H9 (cell line): ENCODE measurements around the gene MILR1. TPM values are rescaled to one million over a fixed set of nuclear protein-coding genes. Genes with fewer than 3 reads are reported as not detected.

Experiments used
- DNase-seq: peaks from one replicate; pipeline ENCODE4 v3.0.0-alpha.2; 2017
- H2AFZ ChIP-seq: one replicate; pipeline ENCODE4 v1.6.1; 2013; ENCODE audit warnings: mild to moderate bottlenecking, low read length, control low read depth, moderate library complexity
- H2AK5ac ChIP-seq: 2 replicates; pipeline ENCODE4 v1.6.1; 2013; ENCODE audit warnings: low read length, control low read depth, mixed read lengths; ENCODE audit not compliant: insufficient read length
- H2BK120ac ChIP-seq: one replicate; pipeline ENCODE4 v1.6.1; 2013; ENCODE audit warnings: low read depth, mild to moderate bottlenecking, low read length, control low read depth, inconsistent platforms; ENCODE audit not compliant: poor library complexity, severe bottlenecking
- H2BK12ac ChIP-seq: 2 replicates; pipeline ENCODE4 v1.6.1; 2013; ENCODE audit warnings: low read length, control low read depth, mixed read lengths, low read depth; ENCODE audit not compliant: insufficient read length
- H2BK15ac ChIP-seq: 2 replicates; pipeline ENCODE4 v1.6.1; 2013; ENCODE audit warnings: low read depth, low read length, control low read depth
- H2BK20ac ChIP-seq: one replicate; pipeline ENCODE4 v1.6.1; 2013; ENCODE audit warnings: low read depth, mild to moderate bottlenecking, low read length, control low read depth, inconsistent platforms; ENCODE audit not compliant: poor library complexity, severe bottlenecking
- H2BK5ac ChIP-seq: 2 replicates; pipeline ENCODE4 v1.6.1; 2013; ENCODE audit warnings: low read length, control low read depth, mixed read lengths; ENCODE audit not compliant: insufficient read length
- H3K14ac ChIP-seq: 2 replicates; pipeline ENCODE4 v1.6.1; 2013; ENCODE audit warnings: low read length, control low read depth; ENCODE audit not compliant: insufficient read depth
- H3K18ac ChIP-seq: 2 replicates; pipeline ENCODE4 v1.6.1; 2013; ENCODE audit warnings: low read depth, mild to moderate bottlenecking, mixed read lengths, low read length, control low read depth; ENCODE audit not compliant: insufficient read length
- H3K23ac ChIP-seq: 2 replicates; pipeline ENCODE4 v1.6.1; 2013; ENCODE audit warnings: low read length, control low read depth, mixed read lengths, low read depth; ENCODE audit not compliant: insufficient read length
- H3K23me2 ChIP-seq: 2 replicates; pipeline ENCODE4 v1.6.1; 2013; ENCODE audit warnings: low read depth, mild to moderate bottlenecking, mixed read lengths, low read length, control low read depth; ENCODE audit not compliant: insufficient read length, poor library complexity, severe bottlenecking
- H3K27ac ChIP-seq: 2 replicates; pipeline ENCODE4 v1.5.1; 2013; ENCODE audit warnings: low read length, control low read depth, mixed read lengths, low read depth; ENCODE audit not compliant: insufficient read length
- H3K27me3 ChIP-seq: 2 replicates; pipeline ENCODE4 v1.6.1; 2013; ENCODE audit warnings: low read length, control low read depth, inconsistent platforms; ENCODE audit not compliant: insufficient read depth
- H3K4ac ChIP-seq: 2 replicates; pipeline ENCODE4 v1.6.1; 2013; ENCODE audit warnings: low read depth, mild to moderate bottlenecking, control low read depth, inconsistent platforms, low read length, moderate library complexity
- H3K4me1 ChIP-seq: 2 replicates; pipeline ENCODE4 v1.6.1; 2013; ENCODE audit warnings: low read length, control low read depth, inconsistent platforms; ENCODE audit not compliant: insufficient read depth
- H3K4me2 ChIP-seq: 2 replicates; pipeline ENCODE4 v1.6.1; 2013; ENCODE audit warnings: low read length, control low read depth, mixed read lengths; ENCODE audit not compliant: insufficient read length, insufficient read depth
- H3K56ac ChIP-seq: 2 replicates; pipeline ENCODE4 v1.6.1; 2013; ENCODE audit warnings: low read depth, mild to moderate bottlenecking, mixed read lengths, low read length, control low read depth; ENCODE audit not compliant: insufficient read length
- H3K79me1 ChIP-seq: 2 replicates; pipeline ENCODE4 v1.6.1; 2013; ENCODE audit warnings: low read depth, mild to moderate bottlenecking, moderate library complexity, low read length, control low read depth, inconsistent platforms; ENCODE audit not compliant: insufficient read depth, poor library complexity, severe bottlenecking
- H3K79me2 ChIP-seq: 2 replicates; pipeline ENCODE4 v1.6.1; 2013; ENCODE audit warnings: low read length, control low read depth, inconsistent platforms; ENCODE audit not compliant: insufficient read depth
- H3K9ac ChIP-seq: 2 replicates; pipeline ENCODE4 v1.6.1; 2013; ENCODE audit warnings: low read length, control low read depth, mixed read lengths; ENCODE audit not compliant: insufficient read length; ENCODE audit errors: extremely low read depth
- H3K9me3 ChIP-seq: one replicate; pipeline ENCODE4 v1.6.1; 2013; ENCODE audit warnings: low read depth, low read length, inconsistent platforms; ENCODE audit not compliant: control insufficient read depth
- H3T11ph ChIP-seq: one replicate; pipeline ENCODE4 v1.6.1; 2013; ENCODE audit warnings: mild to moderate bottlenecking, low read length, control low read depth, inconsistent platforms
- H4K20me1 ChIP-seq: one replicate; pipeline ENCODE4 v1.6.1; 2013; ENCODE audit not compliant: control insufficient read depth, insufficient read length, insufficient read depth
- H4K5ac ChIP-seq: 2 replicates; pipeline ENCODE4 v1.6.1; 2013; ENCODE audit warnings: low read depth, mild to moderate bottlenecking, mixed read lengths, low read length, control low read depth; ENCODE audit not compliant: insufficient read length
- H4K8ac ChIP-seq: replicated peaks from 2 replicates; pipeline ENCODE4 v1.6.1; 2013; ENCODE audit warnings: low read length, control low read depth, mixed read lengths, low read depth; ENCODE audit not compliant: insufficient read length
- H4K91ac ChIP-seq: 2 replicates; pipeline ENCODE4 v1.6.1; 2013; ENCODE audit warnings: low read depth, mild to moderate bottlenecking, moderate library complexity, mixed read lengths, low read length, control low read depth; ENCODE audit not compliant: insufficient read length
- H3K27ac Mint-ChIP-seq, 3 experiments: 2 replicates in 2 of 3; 3 replicates in 1 of 3; pipeline ENCODE4 v1.8.0; 2020 to 2021; ENCODE audit warnings: mixed read lengths in 3 of 3, mild to moderate bottlenecking in 1 of 3, moderate library complexity in 1 of 3
- H3K27me3 Mint-ChIP-seq: 2 replicates; pipeline ENCODE4 v1.8.0; 2021; ENCODE audit warnings: low read depth, mild to moderate bottlenecking, moderate library complexity, mixed read lengths
- H3K36me3 Mint-ChIP-seq, 3 experiments: 2 replicates in 2 of 3; 3 replicates in 1 of 3; pipeline ENCODE4 v1.8.0; 2020 to 2021; ENCODE audit warnings: low read depth in 3 of 3, mixed read lengths in 3 of 3; ENCODE audit not compliant: insufficient read depth in 1 of 3
- H3K4me1 Mint-ChIP-seq, 2 experiments: 2 replicates each; pipeline ENCODE4 v1.8.0; 2020; ENCODE audit warnings: mixed read lengths in 2 of 2
- H3K4me3 Mint-ChIP-seq, 2 experiments: 2 replicates in 1 of 2; 3 replicates in 1 of 2; pipeline ENCODE4 v1.8.0; 2020 to 2021; ENCODE audit warnings: mild to moderate bottlenecking in 2 of 2, mixed read lengths in 2 of 2, moderate library complexity in 1 of 2
- H3K9me3 Mint-ChIP-seq, 2 experiments: 2 replicates in 1 of 2; 3 replicates in 1 of 2; pipeline ENCODE4 v1.8.0; 2020; ENCODE audit warnings: mild to moderate bottlenecking in 2 of 2, mixed read lengths in 2 of 2, moderate library complexity in 1 of 2
- CTCF ChIP-seq: fragments of 200-600 bp; sonication (generic); conservative IDR thresholded peaks from 3 replicates; pipeline ENCODE4 v1.8.0; 2021; ENCODE audit warnings: antibody characterized with exemption, mild to moderate bottlenecking
- WGBS: extraction: QIAGEN DNeasy Blood & Tissue Kit; methylation state at CpG from one replicate; pipeline ENCODE4 v1.1.7; 2013; ENCODE audit warnings: missing lambda C conversion rate, low lambda C conversion rate, mixed read lengths; ENCODE audit not compliant: insufficient read length; ENCODE audit errors: extremely low coverage; 5-methylcytosine and 5-hydroxymethylcytosine counted together
- total RNA-seq: library from RNA; stranded (reverse); gene quantifications from 2 replicates; pipeline ENCODE4 v1.2.1, GENCODE V29; 2021

MILR1 gene
- total RNA-seq, 1 experiment from 2014 or later = not detected

- Histone ChIP-seq H3K9ac (peak overlapping the region; percentile 100), H3K14ac (peak overlapping the region; percentile 25; the same call in 1 of the 2 replicates), H2BK15ac (no peak overlapping the region), H2BK12ac (no peak overlapping the region), H2BK120ac (no peak overlapping the region), H3K4ac (no peak overlapping the region), H3K4me1 (no peaks in the 10 kb centered on the region), H4K8ac (no peak overlapping the region), H3K79me2 (peaks cover 33% of the 10 kb centered on the region), H4K5ac (no peak overlapping the region), H2AFZ (no peak overlapping the region), H4K91ac (no peak overlapping the region), H3K23me2 (peaks cover 6% of the 10 kb centered on the region), H2BK20ac (no peak overlapping the region), H2BK5ac (no peak overlapping the region), H3K56ac (no peak overlapping the region), H3K4me2 (peak overlapping the region; percentile 82), H3K9me3 (no peaks in the 10 kb centered on the region), H3K23ac (no peak overlapping the region), H3K27me3 (no peaks in the 10 kb centered on the region), H4K20me1 (no peaks in the 10 kb centered on the region), H3K79me1 (peaks cover 9% of the 10 kb centered on the region), H3K18ac (no peak overlapping the region), H3K27ac (no peak overlapping the region), H3T11ph (no peak overlapping the region), H2AK5ac (no peak overlapping the region)
- H3K9me3 Mint-ChIP-seq = peaks cover 3 to 4% of the 10 kb centered on the region in 2 experiments; a peak in 3 of 5 replicates
- H3K27me3 Mint-ChIP-seq = peaks cover 10% of the 10 kb centered on the region; the same call in 1 of the 2 replicates
- H3K4me3 Mint-ChIP-seq = peak overlapping the region; percentile 98 to 100
- no peak for TF ChIP-seq CTCF
- peaks cover 64 to 81% (median 73%) of the 10 kb centered on the region in 3 experiments for H3K36me3 Mint-ChIP-seq
- WGBS = no CpG with 5 or more reads among the region's 13 CpGs
- peaks cover 39 to 56% of the 10 kb centered on the region in 2 experiments for H3K4me1 Mint-ChIP-seq
- DNase-seq = no peak
- peak overlapping the region; percentile 85 to 97 (median 96) for H3K27ac Mint-ChIP-seq
Measured at GRCh38 chr17:64504769-64505339, 55.9 kb downstream of the MILR1 start.
